Dendritic cell treated with granulocyte-macrophage colony-stimulating factor and Interleukin-4, amounts not matched to agents 40 ng/mL and 50 ng/mL, for 4 days (primary cell): ENCODE results near the gene ZNF273.
"Not testable (repeated sequence)": the region's sequence is repeated elsewhere in the genome, so short reads cannot be mapped to it uniquely, and the experiment has no call there.

Experiments
- H3K27ac Mint-ChIP-seq: one replicate; pipeline ENCODE4 v1.8.0; 2022; ENCODE audit warnings: mild to moderate bottlenecking, mixed read lengths
- H3K27me3 Mint-ChIP-seq: one replicate; pipeline ENCODE4 v1.8.0; 2022; ENCODE audit warnings: mild to moderate bottlenecking, mixed read lengths
- H3K36me3 Mint-ChIP-seq: one replicate; pipeline ENCODE4 v1.8.0; 2022; ENCODE audit warnings: low read depth, mixed read lengths
- H3K4me1 Mint-ChIP-seq: one replicate; pipeline ENCODE4 v1.8.0; 2022; ENCODE audit warnings: low read depth, mixed read lengths
- H3K4me3 Mint-ChIP-seq: one replicate; pipeline ENCODE4 v1.8.0; 2022; ENCODE audit warnings: mild to moderate bottlenecking, moderate library complexity, mixed read lengths
- H3K9me3 Mint-ChIP-seq: one replicate; pipeline ENCODE4 v1.8.0; 2022; ENCODE audit warnings: mixed read lengths
- intact Hi-C: fragments of 100-400 bp; cut with micrococcal nuclease; formaldehyde crosslinking; loops from one replicate; pipeline ENCODE4 v1.15.0; 2022

Gene ZNF273

GRCh38 chr7:64890273-64890672, 12.8 kb upstream of the ZNF273 start:
- H3K27me3 Mint-ChIP-seq: peaks cover 53% of the 10 kb centered on the region

GRCh38 chr7:64890761-64891362, 12.2 kb upstream of the ZNF273 start:
- Mint-ChIP-seq H3K36me3 (no peaks in the 10 kb centered on the region), H3K27ac (no peak overlapping the region), H3K27me3 (peaks cover 50% of the 10 kb centered on the region), H3K9me3 (no peaks in the 10 kb centered on the region), H3K4me3 (no peak overlapping the region), H3K4me1 (peaks cover 11% of the 10 kb centered on the region)
- intact Hi-C loops: no loop called here

More at GRCh38 chr7:64890273-64890672, 12.8 kb upstream of the ZNF273 start:
- H3K36me3 Mint-ChIP-seq, intact Hi-C loops, H3K27ac Mint-ChIP-seq, H3K4me3 Mint-ChIP-seq, H3K9me3 Mint-ChIP-seq: not testable (repeated sequence)
- peaks cover 11% of the 10 kb centered on the region for H3K4me1 Mint-ChIP-seq

GRCh38 chr7:64891363-64892081, 11.6 kb upstream of the ZNF273 start:
- H3K27ac Mint-ChIP-seq, H3K9me3 Mint-ChIP-seq, H3K4me3 Mint-ChIP-seq, H3K36me3 Mint-ChIP-seq, intact Hi-C loops: not testable (repeated sequence)
- Mint-ChIP-seq H3K27me3 (peaks cover 50% of the 10 kb centered on the region), H3K4me1 (peaks cover 11% of the 10 kb centered on the region)

GRCh38 chr7:64892116-64892515, 11.0 kb upstream of the ZNF273 start:
- H3K4me3 Mint-ChIP-seq: no peak overlapping the region
- H3K27ac Mint-ChIP-seq: no peak overlapping the region
- no peaks in the 10 kb centered on the region for H3K36me3 Mint-ChIP-seq
- intact Hi-C loops: no loop called here
- H3K9me3 Mint-ChIP-seq: no peaks in the 10 kb centered on the region
- H3K4me1 Mint-ChIP-seq: peaks cover 11% of the 10 kb centered on the region
- peaks cover 50% of the 10 kb centered on the region for H3K27me3 Mint-ChIP-seq

GRCh38 chr7:64892666-64893309, 10.3 kb upstream of the ZNF273 start:
- H3K4me3 Mint-ChIP-seq: no peak overlapping the region
- intact Hi-C loops: no loop called here
- H3K9me3 Mint-ChIP-seq: no peaks in the 10 kb centered on the region
- H3K27me3 Mint-ChIP-seq: peaks cover 45% of the 10 kb centered on the region
- H3K36me3 Mint-ChIP-seq: no peaks in the 10 kb centered on the region
- no peak overlapping the region for H3K27ac Mint-ChIP-seq
- peaks cover 11% of the 10 kb centered on the region for H3K4me1 Mint-ChIP-seq

GRCh38 chr7:64893401-64893800, 9.7 kb upstream of the ZNF273 start:
- no peak overlapping the region for H3K4me3 Mint-ChIP-seq
- peaks cover 39% of the 10 kb centered on the region for H3K27me3 Mint-ChIP-seq
- H3K4me1 Mint-ChIP-seq: peaks cover 5% of the 10 kb centered on the region
- H3K9me3 Mint-ChIP-seq: no peaks in the 10 kb centered on the region
- H3K36me3 Mint-ChIP-seq: no peaks in the 10 kb centered on the region
- H3K27ac Mint-ChIP-seq: no peak overlapping the region
- intact Hi-C loops: no loop called here

GRCh38 chr7:64902461-64902805, 640 bp upstream of the ZNF273 start:
- peaks cover 27% of the 10 kb centered on the region for H3K36me3 Mint-ChIP-seq
- H3K4me1 Mint-ChIP-seq: peaks cover 26% of the 10 kb centered on the region
- H3K27me3 Mint-ChIP-seq, H3K4me3 Mint-ChIP-seq, H3K27ac Mint-ChIP-seq, H3K9me3 Mint-ChIP-seq: not testable (repeated sequence)
- intact Hi-C loops: loop anchor here (5.0 to 10.0 kb wide), 2 partner anchors 108 to 470 kb away; partner anchors contain the start of genes ZNF138 and ZNF92

GRCh38 chr7:64904008-64904407, 935 bp downstream of the ZNF273 start:
- Mint-ChIP-seq H3K4me3 (peak overlapping the region; percentile 95), H3K9me3 (peaks cover 23% of the 10 kb centered on the region), H3K27ac (peak overlapping the region; percentile 93), H3K27me3 (no peaks in the 10 kb centered on the region), H3K4me1 (peaks cover 37% of the 10 kb centered on the region), H3K36me3 (peaks cover 42% of the 10 kb centered on the region)
- intact Hi-C loops: loop anchor here (5.0 to 10.0 kb wide), 2 partner anchors 109 to 468 kb away; partner anchors contain the start of genes ZNF138 and ZNF92

- peaks cover 45% of the 10 kb centered on the region for H3K36me3 Mint-ChIP-seq
- intact Hi-C loops: loop anchor here (10.0 kb wide), 1 partner anchor 110 kb away; the partner anchor contains the start of gene ZNF138
- H3K27ac Mint-ChIP-seq: no peak overlapping the region
- H3K4me3 Mint-ChIP-seq: no peak overlapping the region
- H3K27me3 Mint-ChIP-seq: no peaks in the 10 kb centered on the region
- H3K9me3 Mint-ChIP-seq: peaks cover 29% of the 10 kb centered on the region
- peaks cover 37% of the 10 kb centered on the region for H3K4me1 Mint-ChIP-seq
Measured at GRCh38 chr7:64905133-64905532, 2.1 kb downstream of the ZNF273 start.

GRCh38 chr7:64905547-64905946, 2.5 kb downstream of the ZNF273 start:
- intact Hi-C loops: loop anchor here (10.0 kb wide), 1 partner anchor 111 kb away; the partner anchor contains the start of gene ZNF138
- peaks cover 37% of the 10 kb centered on the region for H3K4me1 Mint-ChIP-seq

GRCh38 chr7:64907641-64908326, 4.7 kb downstream of the ZNF273 start:
- peaks cover 48% of the 10 kb centered on the region for H3K9me3 Mint-ChIP-seq
- peaks cover 32% of the 10 kb centered on the region for H3K4me1 Mint-ChIP-seq
- no peak overlapping the region for H3K27ac Mint-ChIP-seq
- H3K4me3 Mint-ChIP-seq: no peak overlapping the region
- H3K27me3 Mint-ChIP-seq: no peaks in the 10 kb centered on the region
- intact Hi-C loops: loop anchor here (10.0 kb wide), 1 partner anchor 113 kb away; the partner anchor contains the start of gene ZNF138
- peaks cover 56% of the 10 kb centered on the region for H3K36me3 Mint-ChIP-seq

More at GRCh38 chr7:64905547-64905946, 2.5 kb downstream of the ZNF273 start:
- peaks cover 32% of the 10 kb centered on the region for H3K9me3 Mint-ChIP-seq
- no peaks in the 10 kb centered on the region for H3K27me3 Mint-ChIP-seq
- H3K36me3 Mint-ChIP-seq: peaks cover 45% of the 10 kb centered on the region
- no peak overlapping the region for H3K27ac Mint-ChIP-seq
- no peak overlapping the region for H3K4me3 Mint-ChIP-seq

GRCh38 chr7:64908358-64908757, 5.3 kb downstream of the ZNF273 start:
- no peaks in the 10 kb centered on the region for H3K27me3 Mint-ChIP-seq
- no peak overlapping the region for H3K4me3 Mint-ChIP-seq
- intact Hi-C loops: loop anchor here (10.0 kb wide), 1 partner anchor 114 kb away; the partner anchor contains the start of gene ZNF138
- no peak overlapping the region for H3K27ac Mint-ChIP-seq
- peaks cover 54% of the 10 kb centered on the region for H3K9me3 Mint-ChIP-seq
- H3K36me3 Mint-ChIP-seq: peaks cover 57% of the 10 kb centered on the region
- H3K4me1 Mint-ChIP-seq: peaks cover 32% of the 10 kb centered on the region

GRCh38 chr7:64914557-64914956, 11.5 kb downstream of the ZNF273 start:
- H3K27me3 Mint-ChIP-seq: no peaks in the 10 kb centered on the region
- H3K4me1 Mint-ChIP-seq: no peaks in the 10 kb centered on the region
- no peak overlapping the region for H3K27ac Mint-ChIP-seq
- H3K9me3 Mint-ChIP-seq: peaks cover 65% of the 10 kb centered on the region
- H3K4me3 Mint-ChIP-seq: no peak overlapping the region
- intact Hi-C loops: no loop called here
- peaks cover 72% of the 10 kb centered on the region for H3K36me3 Mint-ChIP-seq
